B cell (primary cell): ENCODE data around the gene TTC23L.

ENCODE experiments used
- EZH2 ChIP-seq: IDR thresholded peaks from 2 replicates; pipeline ENCODE4 v1.6.1; 2012; ENCODE audit warnings: borderline replicate concordance, low read depth, mild to moderate bottlenecking, moderate library complexity, low read length; ENCODE audit not compliant: insufficient read depth, poor library complexity, severe bottlenecking
- TF ChIP-seq, protein P1 (sequence below): fragments of 200-600 bp; IDR thresholded peaks from one replicate; pipeline ENCODE4 v1.8.0; 2022; ENCODE audit warnings: antibody characterized with exemption, mild to moderate bottlenecking

DNA sequence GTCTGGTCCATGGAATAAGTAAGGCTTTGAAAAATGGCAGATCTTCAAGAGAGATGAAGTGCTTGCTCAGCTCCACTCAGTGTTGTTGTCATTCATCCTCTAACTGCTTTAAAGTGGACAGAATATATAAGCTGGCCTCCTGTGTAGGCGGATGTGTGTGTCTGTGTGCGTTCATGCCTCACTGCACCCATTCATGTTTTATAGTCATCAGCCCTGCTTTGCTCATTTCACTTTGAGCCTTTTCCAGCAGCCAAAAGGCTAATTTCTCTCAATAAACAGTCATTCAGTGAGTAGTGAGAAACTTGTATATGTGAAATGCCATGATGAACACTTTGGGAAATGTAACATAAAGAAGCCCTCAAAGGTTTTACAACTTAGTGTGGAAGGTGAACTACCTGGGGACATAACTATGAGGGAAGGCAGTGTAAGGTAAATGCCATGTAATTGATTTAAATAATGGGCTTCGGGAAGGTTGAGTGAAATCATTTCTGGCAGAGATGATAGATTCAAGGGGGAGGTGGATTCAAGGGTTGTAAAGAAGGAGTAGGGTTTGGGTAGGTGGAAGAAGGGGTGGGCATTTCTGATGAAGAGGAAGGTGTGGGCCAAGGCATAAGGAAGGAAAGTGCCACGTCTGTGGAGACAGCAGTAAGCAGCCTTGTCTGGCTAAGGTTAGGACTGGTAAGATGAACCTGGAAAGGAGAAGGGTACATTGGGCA, 15.7 kb downstream of the TTC23L start:
- TF ChIP-seq, protein P1, sequence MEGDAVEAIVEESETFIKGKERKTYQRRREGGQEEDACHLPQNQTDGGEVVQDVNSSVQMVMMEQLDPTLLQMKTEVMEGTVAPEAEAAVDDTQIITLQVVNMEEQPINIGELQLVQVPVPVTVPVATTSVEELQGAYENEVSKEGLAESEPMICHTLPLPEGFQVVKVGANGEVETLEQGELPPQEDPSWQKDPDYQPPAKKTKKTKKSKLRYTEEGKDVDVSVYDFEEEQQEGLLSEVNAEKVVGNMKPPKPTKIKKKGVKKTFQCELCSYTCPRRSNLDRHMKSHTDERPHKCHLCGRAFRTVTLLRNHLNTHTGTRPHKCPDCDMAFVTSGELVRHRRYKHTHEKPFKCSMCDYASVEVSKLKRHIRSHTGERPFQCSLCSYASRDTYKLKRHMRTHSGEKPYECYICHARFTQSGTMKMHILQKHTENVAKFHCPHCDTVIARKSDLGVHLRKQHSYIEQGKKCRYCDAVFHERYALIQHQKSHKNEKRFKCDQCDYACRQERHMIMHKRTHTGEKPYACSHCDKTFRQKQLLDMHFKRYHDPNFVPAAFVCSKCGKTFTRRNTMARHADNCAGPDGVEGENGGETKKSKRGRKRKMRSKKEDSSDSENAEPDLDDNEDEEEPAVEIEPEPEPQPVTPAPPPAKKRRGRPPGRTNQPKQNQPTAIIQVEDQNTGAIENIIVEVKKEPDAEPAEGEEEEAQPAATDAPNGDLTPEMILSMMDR = no peak
- TF ChIP-seq EZH2 = no peak
